GM18520 (cell line): ENCODE data around the gene AKAP10.
"Not testable (repeated sequence)": the region's sequence is repeated elsewhere in the genome, so short reads cannot be mapped to it uniquely, and the experiment has no call there.

Experiments
- ATAC-seq: cut with Tn5 transposase; IDR thresholded peaks from one replicate; pipeline ENCODE4 v1.9.1; 2021; ENCODE audit not compliant: unreplicated experiment

AKAP10 gene

DNA sequence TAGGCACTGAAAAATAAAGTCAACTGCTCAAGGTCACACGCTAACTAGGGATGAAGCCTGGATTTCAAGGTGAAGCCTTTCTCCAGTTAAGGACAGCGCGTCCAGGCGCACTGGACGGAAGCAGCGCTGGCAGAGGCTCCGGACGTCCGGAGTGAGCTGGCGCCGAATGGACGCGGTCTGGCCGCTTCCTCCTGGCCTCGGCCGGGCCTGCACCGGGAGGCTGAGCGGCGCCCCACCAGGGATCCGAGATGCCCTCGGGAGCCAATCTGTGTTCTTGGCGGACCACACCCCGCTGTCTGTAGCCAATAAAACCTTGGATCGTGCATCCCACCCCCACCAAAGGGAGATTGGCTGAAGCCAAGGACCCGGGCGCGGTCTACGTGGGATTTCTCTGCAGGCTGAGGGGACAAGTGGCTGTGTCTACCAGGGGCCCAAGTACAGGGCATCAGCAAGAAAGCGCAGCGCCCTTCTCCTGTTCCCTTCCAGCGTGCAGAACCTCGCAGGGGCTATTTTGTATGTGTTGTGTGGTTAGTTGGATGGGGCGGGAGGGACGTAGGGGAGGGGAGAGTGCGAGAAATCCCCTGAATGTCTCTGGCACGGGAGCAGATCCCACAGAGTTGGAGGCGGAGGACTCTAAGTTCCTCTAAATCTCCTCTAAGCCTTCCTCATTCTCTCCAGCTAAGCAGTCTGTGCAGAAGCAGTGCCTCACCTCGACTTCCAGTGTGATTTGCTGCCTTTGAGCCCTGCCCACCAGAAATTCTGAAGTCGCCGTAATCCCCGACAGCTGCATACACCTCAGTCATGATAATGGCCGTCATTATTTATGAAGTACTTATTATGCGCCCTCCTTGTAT, 2.5 kb upstream of the AKAP10 start:
- no peak for ATAC-seq

DNA sequence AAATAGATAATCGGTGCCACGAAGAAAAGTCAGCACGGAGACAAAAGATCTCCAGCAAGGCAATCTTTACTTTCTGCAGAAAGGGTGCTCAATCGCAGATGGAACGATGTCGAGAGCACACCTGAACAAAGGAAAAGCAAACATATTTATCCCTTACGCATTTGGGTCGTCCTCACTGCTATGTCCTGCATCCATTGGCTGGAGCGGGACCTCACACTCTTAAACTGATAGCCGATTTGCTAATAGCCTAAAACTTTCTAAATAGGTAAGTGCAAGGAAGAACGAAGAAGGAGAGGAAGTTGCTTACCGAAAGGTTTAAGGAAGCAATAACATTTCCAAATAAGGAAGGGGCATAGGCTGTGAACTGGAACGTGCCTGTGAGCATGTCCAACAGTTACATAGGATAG, 1.2 kb upstream of the AKAP10 start:
- ATAC-seq, result no peak

DNA sequence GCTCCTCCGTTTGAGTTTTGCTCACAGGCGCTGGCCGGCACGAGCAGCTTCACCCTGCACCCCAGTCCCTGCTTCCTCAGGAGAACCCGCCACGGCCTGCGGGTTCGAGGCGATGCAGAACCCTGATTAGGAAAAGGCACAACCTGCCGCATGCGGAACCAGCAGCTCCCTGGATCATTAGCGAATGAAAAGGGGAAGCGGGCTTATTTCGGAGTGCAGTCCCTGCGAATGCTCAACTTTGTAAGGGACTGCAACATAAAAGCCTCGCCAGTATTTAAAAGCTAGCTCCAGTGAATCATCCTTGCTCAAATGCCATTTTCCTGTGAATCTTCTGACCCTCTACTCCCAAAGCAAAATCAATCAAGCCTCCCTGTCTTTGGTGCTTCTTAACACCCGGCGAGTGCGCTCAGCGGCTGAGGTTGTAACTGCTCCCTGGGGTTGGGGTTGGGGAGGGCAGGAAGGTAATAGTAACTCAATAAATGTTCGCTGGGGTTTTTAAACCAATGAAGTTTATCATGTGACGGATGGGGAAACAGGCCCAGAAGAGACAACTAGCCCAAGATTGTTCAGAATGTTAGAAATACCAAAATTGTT, 678 bp upstream of the AKAP10 start:
- ATAC-seq, result peak; percentile 7

DNA sequence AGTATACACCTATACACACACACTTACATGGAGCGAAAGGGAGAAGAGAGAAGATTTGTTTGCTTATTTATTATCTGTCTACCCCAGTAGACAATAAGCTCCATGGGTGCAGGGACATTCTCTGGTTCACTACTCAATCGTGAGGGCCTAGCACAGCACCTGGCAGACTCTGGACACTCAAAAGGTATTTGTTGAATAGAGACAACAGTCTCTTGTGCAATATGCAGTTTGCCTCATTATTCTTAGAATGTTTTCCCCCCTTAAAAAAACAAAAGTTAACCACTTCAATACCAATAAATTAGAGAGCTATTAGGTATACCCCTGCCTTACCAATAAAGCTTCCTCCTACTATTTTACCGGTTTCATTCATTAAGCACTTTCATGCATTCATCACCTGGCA, 2.0 kb downstream of the AKAP10 start:
- ATAC-seq, result no peak

DNA sequence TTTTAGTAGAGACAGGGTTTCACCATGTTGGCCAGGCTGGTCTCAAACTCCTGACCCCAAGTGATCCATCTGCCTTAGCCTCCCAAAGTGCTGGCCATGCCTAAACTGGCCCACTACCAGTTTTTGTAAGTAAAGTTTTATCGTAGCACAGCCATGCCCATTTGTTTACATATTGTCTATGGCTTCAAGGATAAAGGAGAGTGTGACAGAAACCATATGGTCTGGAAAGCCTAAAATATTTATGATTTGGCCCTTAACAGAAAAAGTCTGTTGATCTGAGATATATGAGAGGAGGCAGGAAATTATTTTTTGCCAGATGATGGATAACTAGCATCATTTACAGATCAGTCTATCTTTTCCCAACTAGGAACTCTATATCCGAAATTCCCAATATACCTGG, 4.5 kb downstream of the AKAP10 start:
- ATAC-seq, result no peak

DNA sequence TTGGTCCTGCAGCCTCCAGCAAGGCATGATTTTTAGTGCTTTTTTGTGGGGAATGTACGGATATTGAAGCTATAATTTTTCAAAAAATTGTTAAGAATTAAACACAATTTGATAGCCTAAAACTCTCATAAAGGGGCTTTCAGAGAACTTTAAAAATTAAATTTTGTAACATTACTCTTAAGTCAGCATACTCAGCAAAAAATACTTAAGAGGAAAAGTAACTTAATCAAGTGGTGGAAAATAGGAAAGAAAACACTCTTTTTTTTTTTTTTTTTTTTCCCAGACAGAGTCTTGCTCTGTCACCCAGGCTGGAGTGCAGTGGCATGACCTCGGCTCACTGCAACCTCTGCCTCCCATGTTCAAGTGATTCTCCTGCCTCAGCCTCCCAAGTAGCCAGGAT, 14.7 kb downstream of the AKAP10 start:
- ATAC-seq, result not testable (repeated sequence)

DNA sequence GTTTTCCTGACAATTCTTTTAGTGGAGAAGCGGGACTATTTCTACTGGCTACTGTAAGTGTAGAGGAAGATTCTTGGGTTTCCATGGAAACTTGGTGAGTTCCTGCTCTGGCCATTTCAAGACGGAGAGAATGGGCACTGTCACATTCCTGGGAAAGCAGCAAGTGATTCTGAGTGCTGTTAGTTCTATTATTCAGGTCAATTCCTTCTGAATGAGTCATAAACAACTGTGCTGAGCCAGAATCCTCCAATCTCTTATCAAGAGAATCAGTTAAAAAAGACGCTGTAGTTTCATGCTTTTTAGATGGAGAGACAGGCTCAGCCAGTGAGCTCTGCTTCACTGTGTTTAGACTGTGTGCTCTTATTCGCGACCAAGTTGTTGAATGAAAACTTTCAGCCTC, 19.6 kb downstream of the AKAP10 start:
- no peak for ATAC-seq

DNA sequence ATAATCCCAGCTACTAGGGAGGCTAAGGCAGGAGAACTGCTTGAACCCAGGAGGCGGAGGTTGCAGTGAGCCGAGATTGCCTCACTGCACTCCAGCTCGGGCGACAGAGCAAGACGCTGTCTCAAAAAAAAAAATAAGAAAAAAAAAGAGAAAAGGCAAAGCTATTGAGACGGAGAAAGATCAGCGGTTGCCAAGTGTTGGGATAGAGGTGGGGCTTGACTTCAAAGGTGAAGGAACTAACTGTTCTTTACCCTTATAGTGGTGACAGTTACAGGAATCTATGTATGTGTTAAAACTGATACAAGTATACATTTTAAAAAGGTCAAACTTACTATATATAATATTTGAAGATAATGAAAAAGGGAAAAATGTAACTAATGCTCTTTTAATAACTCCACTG, 22.5 kb downstream of the AKAP10 start:
- no peak for ATAC-seq

DNA sequence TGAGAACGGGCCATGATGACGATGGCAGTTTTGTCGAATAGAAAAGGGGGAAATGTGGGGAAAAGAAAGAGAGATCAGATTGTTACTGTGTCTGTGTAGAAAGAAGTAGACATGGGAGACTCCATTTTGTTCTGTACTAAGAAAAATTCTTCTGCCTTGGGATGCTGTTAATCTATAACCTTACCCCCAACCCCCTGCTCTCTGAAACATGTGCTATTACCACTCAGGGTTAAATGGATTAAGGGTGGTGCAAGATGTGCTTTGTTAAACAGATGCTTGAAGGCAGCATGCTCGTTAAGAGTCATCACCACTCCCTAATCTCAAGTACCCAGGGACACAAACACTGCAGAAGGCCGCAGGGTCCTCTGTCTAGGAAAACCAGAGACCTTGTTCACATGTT, 26.2 kb downstream of the AKAP10 start:
- not testable (repeated sequence) for ATAC-seq

DNA sequence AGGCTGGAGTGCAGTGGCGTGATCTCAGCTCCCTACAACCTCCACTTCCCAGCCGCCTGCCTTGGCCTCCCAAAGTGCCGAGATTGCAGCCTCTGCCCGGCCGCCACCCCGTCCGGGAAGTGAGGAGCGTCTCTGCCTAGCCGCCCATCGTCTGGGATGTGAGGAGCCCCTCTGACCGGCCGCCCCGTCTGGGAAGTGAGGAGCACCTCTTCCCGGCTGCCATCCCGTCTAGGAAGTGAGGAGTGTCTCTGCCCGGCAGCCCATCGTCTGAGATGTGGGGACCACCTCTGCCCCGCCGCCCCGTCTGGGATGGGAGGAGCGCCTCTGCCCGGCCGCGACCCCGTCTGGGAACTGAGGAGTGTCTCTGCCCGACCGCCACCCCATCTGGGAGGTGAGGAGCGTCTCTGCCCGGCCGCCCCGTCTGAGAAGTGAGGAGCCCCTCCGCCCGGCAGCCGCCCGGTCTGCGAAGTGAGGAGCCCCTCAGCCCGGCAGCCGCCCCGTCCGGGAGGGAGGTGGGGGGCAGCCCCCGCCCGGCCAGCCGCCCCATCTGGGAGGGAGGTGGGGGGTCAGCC, 26.9 kb downstream of the AKAP10 start:
- not testable (repeated sequence) for ATAC-seq

DNA sequence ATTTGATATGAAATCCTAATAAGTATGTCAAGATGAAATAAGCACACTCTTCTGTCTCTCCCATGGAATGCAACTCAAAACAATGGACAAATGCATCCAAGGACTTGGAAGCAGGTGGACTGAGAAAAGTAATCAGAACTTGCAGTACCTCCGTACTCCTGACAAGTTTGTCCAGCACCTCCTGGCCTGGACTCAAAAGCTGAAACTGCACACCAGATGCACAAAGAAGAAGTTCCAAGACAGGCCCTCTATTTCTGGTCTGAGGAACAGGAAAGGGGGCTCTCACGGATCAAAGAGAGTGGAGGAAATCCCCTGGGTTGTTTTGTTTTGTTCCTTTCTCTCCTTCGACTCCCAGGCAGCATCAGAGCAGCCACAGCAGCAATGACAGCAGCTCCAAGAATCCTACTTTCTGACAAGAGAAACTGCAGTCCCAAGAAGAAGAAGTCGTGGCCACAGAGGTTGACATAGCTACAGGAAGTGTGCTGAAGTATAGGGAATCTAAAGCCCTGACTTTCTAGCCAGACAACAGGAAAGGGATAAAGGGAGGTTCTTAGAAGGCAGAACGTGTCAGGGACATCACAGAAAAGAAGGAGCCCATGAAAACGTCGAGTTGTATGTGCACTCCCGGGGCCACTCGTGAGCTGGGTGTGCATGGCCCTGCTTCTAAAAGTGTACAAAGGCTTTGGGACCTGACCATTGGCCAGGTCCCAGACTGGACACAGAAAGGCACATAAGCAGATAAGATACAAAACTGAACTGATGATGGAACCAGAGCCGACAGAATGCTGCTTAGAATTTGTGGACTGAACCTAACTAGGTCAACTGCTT, 29.3 kb downstream of the AKAP10 start:
- ATAC-seq, result no peak

DNA sequence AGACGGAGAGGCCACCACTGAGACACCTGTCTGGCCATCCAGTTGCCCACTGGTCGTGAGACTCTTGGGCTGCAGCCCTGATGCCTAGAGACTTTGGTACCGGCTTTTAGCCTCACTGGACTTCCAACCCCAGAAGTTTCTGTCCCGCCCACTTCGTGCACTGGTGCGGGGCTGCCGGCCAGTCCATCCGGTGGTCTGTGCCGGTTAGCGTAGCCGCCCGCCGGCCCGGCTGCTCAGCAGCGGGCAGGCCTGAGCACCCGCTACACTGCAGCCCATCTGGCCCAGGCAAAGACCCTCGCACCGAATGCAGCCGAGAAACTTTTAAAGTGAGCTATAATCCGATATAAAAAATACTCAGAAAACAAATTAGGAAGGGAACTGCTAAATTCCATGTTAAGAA, 30.7 kb downstream of the AKAP10 start:
- ATAC-seq, result no peak

DNA sequence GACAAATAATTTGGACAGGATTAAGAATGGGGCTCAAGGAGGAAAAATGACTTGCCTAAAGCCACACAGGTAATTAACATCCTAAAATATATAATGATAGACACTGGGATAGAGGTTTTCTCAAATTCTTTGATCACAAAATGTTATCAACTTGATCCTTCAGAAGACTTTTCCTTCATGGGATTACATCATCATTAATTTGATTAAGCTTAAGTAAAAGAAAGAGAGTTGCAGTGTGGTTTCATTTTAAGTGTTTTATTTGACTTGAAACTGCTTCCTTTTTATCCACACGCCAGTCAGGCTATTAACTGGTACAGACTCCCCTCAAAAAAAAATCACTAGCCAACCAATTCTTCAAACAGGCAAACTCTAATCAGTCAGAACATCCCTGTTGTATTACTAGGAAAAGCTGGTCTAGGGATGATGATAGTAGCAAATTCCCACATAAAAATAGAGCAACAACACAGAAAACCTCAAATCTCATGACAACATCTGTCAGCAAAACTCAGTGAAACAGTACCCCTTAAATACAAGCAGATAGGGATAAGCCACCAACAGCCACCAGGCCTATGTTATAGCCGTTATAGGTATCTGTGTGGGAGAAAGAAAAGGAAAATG, 32.5 kb downstream of the AKAP10 start:
- ATAC-seq, result no peak

DNA sequence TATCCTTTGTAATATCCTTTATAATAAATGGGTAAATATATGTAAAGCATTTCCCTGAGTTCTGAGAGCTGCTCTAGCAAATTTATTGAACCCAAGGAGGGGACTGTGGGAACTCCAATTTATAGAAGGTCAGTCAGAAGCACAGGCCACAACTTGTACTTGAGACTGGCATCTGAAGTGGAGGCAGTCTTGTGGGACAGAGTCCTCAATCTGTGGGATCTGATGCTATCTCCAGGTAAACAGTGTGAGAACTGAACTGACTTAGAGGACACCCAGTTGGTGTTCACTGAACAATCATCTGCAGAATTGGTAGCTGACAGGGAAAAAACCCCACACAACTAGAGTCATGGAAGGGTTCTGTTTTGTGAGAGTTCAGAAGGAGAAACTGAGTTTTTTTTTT, 34.0 kb downstream of the AKAP10 start:
- no peak for ATAC-seq

DNA sequence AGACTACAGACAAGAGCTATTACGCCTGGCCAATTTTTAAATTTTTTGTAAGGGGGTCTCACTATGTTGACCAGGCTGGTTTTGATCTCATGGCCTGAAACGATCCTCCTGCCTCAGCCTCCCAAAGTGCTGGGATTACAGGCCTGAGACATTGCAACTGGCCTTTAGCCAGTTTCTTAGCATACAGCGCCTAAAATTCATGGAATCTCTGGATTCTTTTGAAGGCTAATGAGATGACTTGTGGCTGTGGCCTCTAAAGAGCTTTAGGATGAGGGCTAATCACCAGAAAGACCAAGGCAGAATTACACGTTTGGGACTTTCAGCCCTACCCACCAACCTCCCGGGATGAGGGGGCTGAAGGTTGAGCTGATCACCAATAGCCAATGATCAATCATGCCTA, 34.6 kb downstream of the AKAP10 start:
- ATAC-seq, result no peak

DNA sequence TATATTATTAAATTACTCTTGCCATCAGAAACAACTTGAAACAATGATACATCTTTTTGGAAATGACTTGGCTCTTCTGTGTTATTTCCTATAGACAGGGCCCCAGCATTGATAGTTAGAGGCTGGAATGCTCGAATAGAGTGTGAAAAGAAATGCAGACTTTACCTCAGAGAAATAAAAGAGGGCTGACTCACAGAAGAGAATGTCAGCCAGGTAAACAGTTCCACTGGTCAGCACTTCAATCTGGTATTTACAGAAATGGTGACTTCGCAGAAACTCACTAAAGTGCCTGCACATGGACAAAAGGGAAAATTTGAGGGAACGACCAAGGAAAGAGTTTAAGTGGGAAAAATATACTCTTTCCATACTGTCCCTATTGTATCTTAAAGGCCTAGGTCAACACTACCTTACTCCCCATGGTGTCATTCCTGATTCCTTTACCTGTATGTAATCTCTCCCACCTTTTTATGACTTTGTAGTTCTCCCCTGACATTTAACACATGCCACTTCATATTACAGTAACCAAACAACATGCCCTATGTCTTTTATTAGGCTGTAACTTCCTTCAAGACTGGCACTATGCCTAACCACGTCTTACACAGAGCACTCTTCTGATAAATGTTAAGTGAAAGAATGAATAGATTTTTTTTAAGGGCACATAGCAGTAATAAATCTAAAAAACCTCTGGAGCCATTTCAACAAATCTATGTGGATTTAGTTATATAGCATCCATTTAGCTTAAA, 36.7 kb downstream of the AKAP10 start:
- no peak for ATAC-seq

DNA sequence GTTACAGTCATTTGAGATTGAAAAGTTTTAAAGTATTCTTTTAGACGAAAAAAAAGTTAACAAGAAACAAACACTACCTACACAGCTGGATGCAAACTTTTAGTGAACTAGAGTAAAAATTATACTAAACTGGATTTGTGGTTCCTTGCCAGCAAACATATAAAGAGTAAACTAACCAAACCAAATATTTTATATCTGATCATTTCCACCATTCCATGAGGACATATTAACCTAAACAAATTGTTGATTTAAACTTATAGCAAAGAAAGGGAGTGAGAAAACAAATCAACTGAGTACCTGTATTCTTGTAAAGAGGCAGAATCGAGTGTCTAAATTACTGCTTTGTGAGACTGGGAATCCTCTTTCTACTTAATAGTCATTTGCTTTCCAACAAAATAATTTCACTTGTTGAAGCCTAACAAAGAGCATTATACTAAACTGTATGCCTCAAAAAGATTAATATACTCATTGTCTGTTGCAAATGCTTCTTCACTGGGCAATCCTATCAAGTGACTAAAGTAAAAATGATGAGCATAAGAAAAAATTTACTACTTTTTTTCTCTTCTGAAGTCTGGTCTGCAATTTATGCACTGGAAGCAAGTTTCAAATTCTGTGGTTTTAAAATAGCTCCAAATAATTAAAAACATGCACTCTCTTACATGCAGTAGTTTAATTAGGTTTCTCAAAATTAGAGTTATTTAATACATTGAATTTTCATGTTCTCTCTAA, 37.5 kb downstream of the AKAP10 start:
- ATAC-seq, result no peak

DNA sequence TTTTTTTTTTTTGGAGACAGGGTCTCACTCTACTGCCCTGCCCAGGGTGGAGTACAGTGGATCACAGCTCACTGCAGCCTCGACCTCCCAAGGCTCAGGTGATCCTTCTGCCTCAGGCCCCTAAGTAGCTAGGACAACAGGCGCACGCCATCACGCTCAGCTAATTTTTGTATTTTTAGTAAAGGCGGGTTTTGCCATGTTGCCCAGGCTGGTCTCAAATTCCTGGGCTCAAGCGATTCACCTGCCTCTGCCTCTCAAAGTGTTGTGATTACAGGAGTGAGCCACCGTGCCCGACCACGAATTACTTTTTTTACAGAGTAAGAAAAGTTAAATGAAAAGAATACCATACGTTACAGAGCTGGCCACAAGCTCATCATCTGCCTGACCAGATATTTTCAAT, 38.9 kb downstream of the AKAP10 start:
- no peak for ATAC-seq

DNA sequence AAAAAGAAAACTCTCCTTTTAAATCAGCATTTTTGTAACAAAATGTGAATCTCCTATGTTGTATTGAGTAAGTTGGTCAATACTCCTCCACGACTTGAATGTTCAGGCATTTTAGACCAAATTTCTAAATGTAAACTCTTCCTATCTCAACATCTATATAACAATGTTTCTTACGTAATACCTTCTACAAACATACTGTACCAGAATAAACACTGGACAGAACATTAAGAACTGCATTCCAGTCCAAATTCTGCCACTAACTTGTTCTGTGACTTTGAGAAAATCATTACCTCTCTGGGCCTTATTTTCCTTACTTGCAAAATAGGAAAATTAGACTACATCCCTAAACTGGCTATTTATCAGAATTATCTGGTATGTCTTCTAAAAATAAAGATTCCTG, 40.1 kb downstream of the AKAP10 start:
- ATAC-seq, result no peak

DNA sequence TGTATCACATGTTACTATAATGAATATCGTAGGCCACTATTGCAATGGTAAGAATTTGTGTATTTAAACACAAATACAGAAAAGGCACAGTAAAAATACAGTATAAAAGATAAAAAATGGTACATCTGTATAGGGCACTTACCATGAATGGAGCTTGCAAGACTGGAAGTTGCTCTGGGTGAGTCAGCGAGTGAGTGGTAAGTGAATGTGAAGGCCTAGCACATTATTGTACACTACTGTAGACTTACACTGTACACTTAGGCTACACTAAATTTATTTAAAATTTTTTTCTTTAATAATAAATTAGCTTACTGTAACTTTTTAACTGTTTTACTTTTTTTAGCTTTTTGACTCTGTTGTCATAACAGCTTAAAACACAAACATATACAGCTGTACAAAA, 42.5 kb downstream of the AKAP10 start:
- ATAC-seq, result no peak
